HG03558 (cell line): ENCODE data around the gene PAOX.

Experiments
- ATAC-seq: cut with Tn5 transposase; IDR thresholded peaks from one replicate; pipeline ENCODE4 v1.9.1; 2021; ENCODE audit warnings: moderate number of reproducible peaks; ENCODE audit not compliant: unreplicated experiment; ENCODE audit errors: extremely low read depth

Gene PAOX

GRCh38 chr10:133349160-133349568 is 29.9 kb upstream of the PAOX start:
- no peak for ATAC-seq

GRCh38 chr10:133349577-133350011 is 29.5 kb upstream of the PAOX start:
- no peak for ATAC-seq

- ATAC-seq: no peak
These were observed 28.6 kb upstream of the PAOX start for GRCh38 chr10:133350283-133350949.

- no peak for ATAC-seq
These were observed 28.1 kb upstream of the PAOX start for GRCh38 chr10:133350950-133351329.

- no peak for ATAC-seq
These were observed 27.4 kb upstream of the PAOX start for GRCh38 chr10:133351408-133352318.

- no peak for ATAC-seq
These were observed 25.7 kb upstream of the PAOX start for GRCh38 chr10:133353202-133353959.

- no peak for ATAC-seq
These were observed 25.0 kb upstream of the PAOX start for GRCh38 chr10:133353988-133354605.

GRCh38 chr10:133354672-133355240 is 24.3 kb upstream of the PAOX start:
- no peak for ATAC-seq

GRCh38 chr10:133355266-133355665 is 23.8 kb upstream of the PAOX start:
- ATAC-seq: no peak

- ATAC-seq: no peak
These were observed 23.1 kb upstream of the PAOX start for GRCh38 chr10:133355991-133356390.

- ATAC-seq: no peak
These were observed 22.3 kb upstream of the PAOX start for GRCh38 chr10:133356549-133357284.

GRCh38 chr10:133357285-133358161 is 21.5 kb upstream of the PAOX start, which contains the start of gene FUOM:
Gene FUOM (minus strand): TSS chr10:133358019. CDS start chr10:133358007, 12 bp downstream.
- peak; percentile 38 for ATAC-seq

- no peak for ATAC-seq
These were observed 20.7 kb upstream of the PAOX start for GRCh38 chr10:133358162-133358924.

GRCh38 chr10:133358925-133359310 is 20.1 kb upstream of the PAOX start:
- ATAC-seq: no peak

GRCh38 chr10:133359554-133359971 is 19.5 kb upstream of the PAOX start:
- no peak for ATAC-seq

GRCh38 chr10:133359972-133360610 is 19.0 kb upstream of the PAOX start:
- no peak for ATAC-seq

GRCh38 chr10:133361227-133361626 is 17.8 kb upstream of the PAOX start:
- ATAC-seq: no peak
